Measurements from ENCODE around the gene TUBGCP6.
A peak's percentile ranks its signal among the peaks of the same experiment; 100 is the strongest.

The TUBGCP6 gene

GRCh38 chr22:50203288-50203687 is 41.5 kb downstream of the TUBGCP6 start:
- DNase-seq (ENCODE audit: low spot score in 2 of 2) (no peak), ATAC-seq (ENCODE audit: low read depth) (no peak)
- no peak overlapping the region for H3K27ac Mint-ChIP-seq
- no peaks in the 10 kb centered on the region for H3K9me3 Mint-ChIP-seq
- no peaks in the 10 kb centered on the region for H3K27me3 Mint-ChIP-seq
- no peak overlapping the region for H3K4me3 Mint-ChIP-seq
- peaks cover 19% of the 10 kb centered on the region for H3K4me1 Mint-ChIP-seq
- H3K36me3 Mint-ChIP-seq = peaks cover 12% of the 10 kb centered on the region

- Mint-ChIP-seq H3K9me3 (no peaks in the 10 kb centered on the region), H3K36me3 (peaks cover 12% of the 10 kb centered on the region), H3K4me3 (peak overlapping the region; percentile 79), H3K27ac (no peak overlapping the region), H3K4me1 (peaks cover 11% of the 10 kb centered on the region), H3K27me3 (no peaks in the 10 kb centered on the region)
- DNase-seq (ENCODE audit: low spot score in 2 of 2) (no peak), ATAC-seq (ENCODE audit: low read depth) (no peak)
These were observed 42.6 kb downstream of the TUBGCP6 start for GRCh38 chr22:50202130-50202666.

- Mint-ChIP-seq H3K27me3 (no peaks in the 10 kb centered on the region), H3K27ac (no peak overlapping the region)
These were observed 43.4 kb downstream of the TUBGCP6 start for GRCh38 chr22:50201191-50202129.

GRCh38 chr22:50200461-50201190 is 44.2 kb downstream of the TUBGCP6 start, which contains the start of gene SELENOO:
TSS of gene SELENOO (plus strand) at chr22:50201011. CDS start at chr22:50201037, 26 bp downstream.
- H3K4me1 Mint-ChIP-seq = peaks cover 11% of the 10 kb centered on the region
- peak within 1 kb of the TSS; percentile 84 for H3K4me3 Mint-ChIP-seq
- H3K9me3 Mint-ChIP-seq = no peaks in the 10 kb centered on the region
- peak within 1 kb of the TSS; percentile 85 for H3K27ac Mint-ChIP-seq
- peak; percentile 84 to 89 for DNase-seq (ENCODE audit: low spot score in 2 of 2)
- no peaks in the 10 kb centered on the region for H3K27me3 Mint-ChIP-seq
- peaks cover 12% of the 10 kb centered on the region for H3K36me3 Mint-ChIP-seq
- peak; percentile 89 for ATAC-seq (ENCODE audit: low read depth)

More at GRCh38 chr22:50201191-50202129, 43.4 kb downstream of the TUBGCP6 start:
- H3K9me3 Mint-ChIP-seq = no peaks in the 10 kb centered on the region
- DNase-seq (ENCODE audit: low spot score in 2 of 2) (no peak), ATAC-seq (ENCODE audit: low read depth) (peak; percentile 28)
- H3K4me3 Mint-ChIP-seq = peak overlapping the region; percentile 79
- peaks cover 12% of the 10 kb centered on the region for H3K36me3 Mint-ChIP-seq
- H3K4me1 Mint-ChIP-seq = peaks cover 11% of the 10 kb centered on the region

GRCh38 chr22:50199829-50200460 is 44.9 kb downstream of the TUBGCP6 start:
- Mint-ChIP-seq H3K36me3 (peaks cover 9% of the 10 kb centered on the region), H3K27ac (peak overlapping the region; percentile 85), H3K27me3 (no peaks in the 10 kb centered on the region), H3K4me1 (peaks cover 9% of the 10 kb centered on the region), H3K4me3 (peak overlapping the region; percentile 75), H3K9me3 (no peaks in the 10 kb centered on the region)
- no peak for DNase-seq (ENCODE audit: low spot score in 2 of 2)
- ATAC-seq (ENCODE audit: low read depth) = no peak

- ATAC-seq (ENCODE audit: low read depth) = no peak
These were observed 45.5 kb downstream of the TUBGCP6 start for GRCh38 chr22:50199251-50199721.

GRCh38 chr22:50198624-50199017 is 46.2 kb downstream of the TUBGCP6 start:
- Mint-ChIP-seq H3K27ac (no peak overlapping the region), H3K4me1 (peaks cover 3% of the 10 kb centered on the region), H3K9me3 (no peaks in the 10 kb centered on the region), H3K27me3 (no peaks in the 10 kb centered on the region), H3K36me3 (peaks cover 5% of the 10 kb centered on the region), H3K4me3 (no peak overlapping the region)
- no peak for ATAC-seq (ENCODE audit: low read depth)
- DNase-seq (ENCODE audit: low spot score in 2 of 2) = no peak

More at GRCh38 chr22:50199251-50199721, 45.5 kb downstream of the TUBGCP6 start:
- Mint-ChIP-seq H3K4me3 (peak overlapping the region; percentile 75), H3K9me3 (no peaks in the 10 kb centered on the region), H3K36me3 (peaks cover 5% of the 10 kb centered on the region), H3K4me1 (peaks cover 5% of the 10 kb centered on the region), H3K27ac (peak overlapping the region; percentile 85), H3K27me3 (no peaks in the 10 kb centered on the region)
- DNase-seq (ENCODE audit: low spot score in 2 of 2) = no peak

GRCh38 chr22:50197856-50198623 is 46.8 kb downstream of the TUBGCP6 start:
- H3K9me3 Mint-ChIP-seq = no peaks in the 10 kb centered on the region
- H3K4me3 Mint-ChIP-seq = no peak overlapping the region
- H3K4me1 Mint-ChIP-seq = peaks cover 4% of the 10 kb centered on the region
- no peak for ATAC-seq (ENCODE audit: low read depth)
- H3K27ac Mint-ChIP-seq = no peak overlapping the region
- H3K27me3 Mint-ChIP-seq = no peaks in the 10 kb centered on the region
- DNase-seq (ENCODE audit: low spot score in 2 of 2) = no peak
- H3K36me3 Mint-ChIP-seq = peaks cover under 1% of the 10 kb centered on the region

GRCh38 chr22:50197000-50197800 is 47.6 kb downstream of the TUBGCP6 start:
- no peaks in the 10 kb centered on the region for H3K27me3 Mint-ChIP-seq
- no peak overlapping the region for H3K4me3 Mint-ChIP-seq
- H3K4me1 Mint-ChIP-seq = peaks cover 10% of the 10 kb centered on the region
- no peak for ATAC-seq (ENCODE audit: low read depth)
- DNase-seq (ENCODE audit: low spot score in 2 of 2) = no peak
- no peak overlapping the region for H3K27ac Mint-ChIP-seq
- no peaks in the 10 kb centered on the region for H3K9me3 Mint-ChIP-seq
- H3K36me3 Mint-ChIP-seq = peaks cover 4% of the 10 kb centered on the region

- Mint-ChIP-seq H3K27ac (no peak overlapping the region), H3K36me3 (peaks cover 4% of the 10 kb centered on the region), H3K27me3 (no peaks in the 10 kb centered on the region), H3K4me1 (peaks cover 11% of the 10 kb centered on the region), H3K9me3 (no peaks in the 10 kb centered on the region), H3K4me3 (no peak overlapping the region)
- DNase-seq (ENCODE audit: low spot score in 2 of 2) = no peak
- no peak for ATAC-seq (ENCODE audit: low read depth)
These were observed 48.6 kb downstream of the TUBGCP6 start for GRCh38 chr22:50196256-50196655.

GRCh38 chr22:50194037-50194805 is 50.6 kb downstream of the TUBGCP6 start:
- H3K36me3 Mint-ChIP-seq = peaks cover 4% of the 10 kb centered on the region

GRCh38 chr22:50193621-50194020 is 51.2 kb downstream of the TUBGCP6 start:
- Mint-ChIP-seq H3K9me3 (no peaks in the 10 kb centered on the region), H3K27ac (peak overlapping the region; percentile 100), H3K4me1 (peaks cover 20% of the 10 kb centered on the region), H3K36me3 (peaks cover 4% of the 10 kb centered on the region), H3K27me3 (no peaks in the 10 kb centered on the region), H3K4me3 (no peak overlapping the region)
- DNase-seq (ENCODE audit: low spot score in 2 of 2) = no peak
- no peak for ATAC-seq (ENCODE audit: low read depth)

More at GRCh38 chr22:50194037-50194805, 50.6 kb downstream of the TUBGCP6 start:
- H3K27ac Mint-ChIP-seq = peak overlapping the region; percentile 100
- H3K4me3 Mint-ChIP-seq = no peak overlapping the region
- H3K4me1 Mint-ChIP-seq = peaks cover 20% of the 10 kb centered on the region
- H3K9me3 Mint-ChIP-seq = no peaks in the 10 kb centered on the region
- ATAC-seq (ENCODE audit: low read depth) = no peak
- H3K27me3 Mint-ChIP-seq = no peaks in the 10 kb centered on the region
- no peak for DNase-seq (ENCODE audit: low spot score in 2 of 2)
